SK-N-SH treated with all-trans-retinoic acid at 6 μM for 48 hours (cell line): ENCODE data around the gene MMP8.
"Not testable (repeated sequence)": the region's sequence is repeated elsewhere in the genome, so short reads cannot be mapped to it uniquely, and the experiment has no call there.

ENCODE experiments used
- ATAC-seq: fragments of 200-7000 bp; cut with Tn5 transposase; 3 replicates; pipeline ENCODE4 v1.9.1; 2020; ENCODE audit warnings: mild to moderate bottlenecking, moderate library complexity
- ARNTL ChIP-seq: fragments of 450-650 bp; formaldehyde crosslinking; IDR thresholded peaks from 2 replicates; pipeline ENCODE4 v1.5.0; 2020; ENCODE audit warnings: low read depth, mild to moderate bottlenecking, moderate library complexity, borderline replicate concordance
- CSDC2 ChIP-seq: fragments of 250-450 bp; sonication (Bioruptor Pico); IDR thresholded peaks from 2 replicates; pipeline ENCODE4 v1.5.0; 2020; ENCODE audit warnings: mild to moderate bottlenecking, moderate library complexity
- ESRRG ChIP-seq: fragments of 250-450 bp; sonication (Bioruptor Pico); IDR thresholded peaks from 2 replicates; pipeline ENCODE4 v1.6.1; 2021; ENCODE audit warnings: mild to moderate bottlenecking
- GLIS3 ChIP-seq: fragments of 250-450 bp; sonication (Bioruptor Pico); IDR thresholded peaks from 2 replicates; pipeline ENCODE4 v1.5.0; 2020; ENCODE audit warnings: mild to moderate bottlenecking, moderate library complexity
- ISL1 ChIP-seq: fragments of 250-450 bp; sonication (Bioruptor Pico); IDR thresholded peaks from 2 replicates; pipeline ENCODE4 v2.1.2; 2022; ENCODE audit warnings: mild to moderate bottlenecking, moderate library complexity
- OSR1 ChIP-seq: fragments of 250-450 bp; sonication (Bioruptor Pico); IDR thresholded peaks from 2 replicates; pipeline ENCODE4 v1.8.0; 2022; ENCODE audit warnings: moderate library complexity, mild to moderate bottlenecking, inconsistent platforms
- PPARA ChIP-seq: fragments of 250-450 bp; sonication (Bioruptor Pico); IDR thresholded peaks from 2 replicates; pipeline ENCODE4 v1.5.0; 2020; ENCODE audit warnings: mild to moderate bottlenecking, borderline replicate concordance
- RARB ChIP-seq: fragments of 250-450 bp; sonication (Bioruptor Pico); IDR thresholded peaks from 2 replicates; pipeline ENCODE4 v1.8.0; 2021; ENCODE audit warnings: mild to moderate bottlenecking, moderate library complexity
- SNAI2 ChIP-seq: fragments of 250-450 bp; sonication (Bioruptor Pico); IDR thresholded peaks from 2 replicates; pipeline ENCODE4 v1.5.0; 2020; ENCODE audit warnings: mild to moderate bottlenecking, moderate library complexity
- TCF4 ChIP-seq: fragments of 250-450 bp; sonication (Bioruptor Pico); IDR thresholded peaks from 2 replicates; pipeline ENCODE4 v1.8.0; 2021; ENCODE audit warnings: mild to moderate bottlenecking, moderate library complexity, borderline replicate concordance
- TOX ChIP-seq: fragments of 250-450 bp; sonication (Bioruptor Pico); IDR thresholded peaks from 2 replicates; pipeline ENCODE4 v1.8.0; 2021; ENCODE audit warnings: mild to moderate bottlenecking, moderate library complexity, borderline replicate concordance
- ZC3H10 ChIP-seq: fragments of 250-450 bp; sonication (Bioruptor Pico); IDR thresholded peaks from 2 replicates; pipeline ENCODE4 v1.5.1; 2021; ENCODE audit warnings: mild to moderate bottlenecking, moderate library complexity
- ZFP3 ChIP-seq: fragments of 250-450 bp; sonication (Bioruptor Pico); IDR thresholded peaks from 2 replicates; pipeline ENCODE4 v1.5.0; 2020; ENCODE audit warnings: mild to moderate bottlenecking, moderate library complexity
- ZFP30 ChIP-seq: fragments of 450-650 bp; formaldehyde crosslinking; IDR thresholded peaks from 2 replicates; pipeline ENCODE4 v1.5.0; 2022; ENCODE audit warnings: mild to moderate bottlenecking, moderate library complexity
- ZNF565 ChIP-seq: fragments of 450-650 bp; formaldehyde crosslinking; conservative IDR thresholded peaks from 2 replicates; pipeline ENCODE4 v1.5.0; 2020; ENCODE audit warnings: low read depth, mild to moderate bottlenecking, moderate library complexity
- ZNF70 ChIP-seq: fragments of 450-650 bp; formaldehyde crosslinking; IDR thresholded peaks from 2 replicates; pipeline ENCODE4 v1.5.0; 2020; ENCODE audit warnings: mild to moderate bottlenecking, moderate library complexity
- ZNF8 ChIP-seq: fragments of 450-650 bp; formaldehyde crosslinking; IDR thresholded peaks from 2 replicates; pipeline ENCODE4 v1.5.0; 2020; ENCODE audit warnings: mild to moderate bottlenecking, moderate library complexity
- TF ChIP-seq, protein P1 (sequence below): fragments of 250-450 bp; sonication (Bioruptor Pico); IDR thresholded peaks from 2 replicates; pipeline ENCODE4 v1.5.1; 2021; ENCODE audit warnings: mild to moderate bottlenecking, moderate library complexity
- TF ChIP-seq, protein P2 (sequence below): fragments of 250-450 bp; sonication (Bioruptor Pico); IDR thresholded peaks from 2 replicates; pipeline ENCODE4 v1.8.0; 2021; ENCODE audit warnings: low read depth, mild to moderate bottlenecking, moderate library complexity, borderline replicate concordance
- TF ChIP-seq, protein P3 (sequence below): fragments of 250-450 bp; sonication (Bioruptor Pico); IDR thresholded peaks from 2 replicates; pipeline ENCODE4 v1.5.1; 2020; ENCODE audit warnings: low read depth, mild to moderate bottlenecking, moderate library complexity
- TF ChIP-seq, protein P4 (sequence below): fragments of 250-450 bp; sonication (Bioruptor Pico); IDR thresholded peaks from 2 replicates; pipeline ENCODE4 v1.8.0; 2020; ENCODE audit warnings: mild to moderate bottlenecking, moderate library complexity, borderline replicate concordance
- TF ChIP-seq, protein P5 (sequence below): fragments of 250-450 bp; sonication (Bioruptor Pico); IDR thresholded peaks from 2 replicates; pipeline ENCODE4 v1.5.0; 2020; ENCODE audit warnings: mild to moderate bottlenecking, moderate library complexity

The MMP8 gene

DNA sequence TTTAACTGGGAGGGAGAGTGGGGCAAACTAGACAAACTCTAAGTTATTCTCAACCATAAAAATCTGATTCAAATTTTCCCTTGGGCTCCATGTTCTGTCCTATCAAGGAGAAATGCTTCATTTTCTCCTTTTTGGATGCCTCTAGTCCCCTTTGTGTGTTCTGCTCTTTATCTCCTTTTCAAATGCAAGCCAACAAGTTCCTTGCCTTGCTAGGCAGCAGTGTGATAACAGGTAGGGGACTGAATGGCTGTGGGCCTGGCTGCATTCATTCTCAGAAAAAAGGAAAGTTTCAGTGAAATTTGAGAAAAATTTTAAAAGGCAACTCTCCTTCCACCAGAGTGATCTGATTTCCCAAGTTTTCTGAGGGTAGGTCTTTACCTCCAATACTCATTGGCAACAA is 26.9 kb upstream of the MMP8 start:
- no peak for ATAC-seq
- TF ChIP-seq TOX (CRISPR knock-in tag) (no peak), TCF4 (CRISPR knock-in tag) (no peak), ZFP30 (no peak), ZC3H10 (CRISPR knock-in tag) (no peak), ZNF8 (no peak), RARB (no peak), GLIS3 (CRISPR knock-in tag) (no peak), PPARA (no peak), ZNF70 (CRISPR knock-in tag) (no peak), ARNTL (no peak), ISL1 (CRISPR knock-in tag) (no peak), ZNF565 (CRISPR knock-in tag) (no peak), ESRRG (no peak), SNAI2 (no peak), OSR1 (CRISPR knock-in tag) (no peak)
- TF ChIP-seq, protein P1, sequence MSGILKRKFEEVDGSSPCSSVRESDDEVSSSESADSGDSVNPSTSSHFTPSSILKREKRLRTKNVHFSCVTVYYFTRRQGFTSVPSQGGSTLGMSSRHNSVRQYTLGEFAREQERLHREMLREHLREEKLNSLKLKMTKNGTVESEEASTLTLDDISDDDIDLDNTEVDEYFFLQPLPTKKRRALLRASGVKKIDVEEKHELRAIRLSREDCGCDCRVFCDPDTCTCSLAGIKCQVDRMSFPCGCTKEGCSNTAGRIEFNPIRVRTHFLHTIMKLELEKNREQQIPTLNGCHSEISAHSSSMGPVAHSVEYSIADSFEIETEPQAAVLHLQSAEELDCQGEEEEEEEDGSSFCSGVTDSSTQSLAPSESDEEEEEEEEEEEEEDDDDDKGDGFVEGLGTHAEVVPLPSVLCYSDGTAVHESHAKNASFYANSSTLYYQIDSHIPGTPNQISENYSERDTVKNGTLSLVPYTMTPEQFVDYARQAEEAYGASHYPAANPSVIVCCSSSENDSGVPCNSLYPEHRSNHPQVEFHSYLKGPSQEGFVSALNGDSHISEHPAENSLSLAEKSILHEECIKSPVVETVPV (CRISPR knock-in tag): no peak
- TF ChIP-seq, protein P2, sequence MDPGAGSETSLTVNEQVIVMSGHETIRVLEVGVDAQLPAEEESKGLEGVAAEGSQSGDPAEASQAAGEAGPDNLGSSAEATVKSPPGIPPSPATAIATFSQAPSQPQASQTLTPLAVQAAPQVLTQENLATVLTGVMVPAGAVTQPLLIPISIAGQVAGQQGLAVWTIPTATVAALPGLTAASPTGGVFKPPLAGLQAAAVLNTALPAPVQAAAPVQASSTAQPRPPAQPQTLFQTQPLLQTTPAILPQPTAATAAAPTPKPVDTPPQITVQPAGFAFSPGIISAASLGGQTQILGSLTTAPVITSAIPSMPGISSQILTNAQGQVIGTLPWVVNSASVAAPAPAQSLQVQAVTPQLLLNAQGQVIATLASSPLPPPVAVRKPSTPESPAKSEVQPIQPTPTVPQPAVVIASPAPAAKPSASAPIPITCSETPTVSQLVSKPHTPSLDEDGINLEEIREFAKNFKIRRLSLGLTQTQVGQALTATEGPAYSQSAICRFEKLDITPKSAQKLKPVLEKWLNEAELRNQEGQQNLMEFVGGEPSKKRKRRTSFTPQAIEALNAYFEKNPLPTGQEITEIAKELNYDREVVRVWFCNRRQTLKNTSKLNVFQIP: no peak
- TF ChIP-seq, protein P3, sequence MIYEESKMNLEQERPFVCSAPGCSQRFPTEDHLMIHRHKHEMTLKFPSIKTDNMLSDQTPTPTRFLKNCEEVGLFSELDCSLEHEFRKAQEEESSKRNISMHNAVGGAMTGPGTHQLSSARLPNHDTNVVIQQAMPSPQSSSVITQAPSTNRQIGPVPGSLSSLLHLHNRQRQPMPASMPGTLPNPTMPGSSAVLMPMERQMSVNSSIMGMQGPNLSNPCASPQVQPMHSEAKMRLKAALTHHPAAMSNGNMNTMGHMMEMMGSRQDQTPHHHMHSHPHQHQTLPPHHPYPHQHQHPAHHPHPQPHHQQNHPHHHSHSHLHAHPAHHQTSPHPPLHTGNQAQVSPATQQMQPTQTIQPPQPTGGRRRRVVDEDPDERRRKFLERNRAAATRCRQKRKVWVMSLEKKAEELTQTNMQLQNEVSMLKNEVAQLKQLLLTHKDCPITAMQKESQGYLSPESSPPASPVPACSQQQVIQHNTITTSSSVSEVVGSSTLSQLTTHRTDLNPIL (CRISPR knock-in tag): no peak
- TF ChIP-seq, protein P4, sequence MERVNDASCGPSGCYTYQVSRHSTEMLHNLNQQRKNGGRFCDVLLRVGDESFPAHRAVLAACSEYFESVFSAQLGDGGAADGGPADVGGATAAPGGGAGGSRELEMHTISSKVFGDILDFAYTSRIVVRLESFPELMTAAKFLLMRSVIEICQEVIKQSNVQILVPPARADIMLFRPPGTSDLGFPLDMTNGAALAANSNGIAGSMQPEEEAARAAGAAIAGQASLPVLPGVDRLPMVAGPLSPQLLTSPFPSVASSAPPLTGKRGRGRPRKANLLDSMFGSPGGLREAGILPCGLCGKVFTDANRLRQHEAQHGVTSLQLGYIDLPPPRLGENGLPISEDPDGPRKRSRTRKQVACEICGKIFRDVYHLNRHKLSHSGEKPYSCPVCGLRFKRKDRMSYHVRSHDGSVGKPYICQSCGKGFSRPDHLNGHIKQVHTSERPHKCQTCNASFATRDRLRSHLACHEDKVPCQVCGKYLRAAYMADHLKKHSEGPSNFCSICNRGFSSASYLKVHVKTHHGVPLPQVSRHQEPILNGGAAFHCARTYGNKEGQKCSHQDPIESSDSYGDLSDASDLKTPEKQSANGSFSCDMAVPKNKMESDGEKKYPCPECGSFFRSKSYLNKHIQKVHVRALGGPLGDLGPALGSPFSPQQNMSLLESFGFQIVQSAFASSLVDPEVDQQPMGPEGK: no peak

DNA sequence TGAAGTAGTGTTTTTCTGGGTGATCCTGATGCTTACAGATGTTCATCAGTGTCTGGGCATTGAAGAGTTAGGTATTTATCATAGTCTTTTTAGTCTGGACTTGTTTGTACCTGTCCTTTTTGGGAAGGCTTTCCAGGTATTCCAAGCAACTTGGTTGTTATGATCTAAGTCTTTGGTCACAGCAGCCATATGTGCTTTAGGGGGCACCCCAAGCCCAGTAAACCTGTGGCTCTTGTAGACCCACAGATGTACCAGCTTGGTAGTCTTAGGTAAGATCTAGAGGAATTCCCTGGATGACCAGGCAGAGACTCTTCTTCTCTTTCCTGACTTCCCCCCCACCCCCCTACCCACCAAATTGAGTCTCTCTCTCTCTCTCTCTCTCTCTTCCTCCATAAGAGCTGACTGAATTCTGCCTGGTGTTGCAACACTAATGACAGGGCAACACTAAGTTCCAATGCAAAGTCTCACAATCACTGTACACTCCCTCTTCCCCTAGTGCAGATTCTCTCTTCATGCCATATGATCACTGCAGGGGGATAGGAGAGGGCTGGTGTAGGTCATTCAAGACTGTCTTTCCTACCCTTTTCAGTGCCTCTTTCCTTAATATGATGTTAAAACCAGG is 24.5 kb upstream of the MMP8 start:
- no peak for ATAC-seq
- no peak for TF ChIP-seq ZFP30
- TF ChIP-seq RARB: no peak
- no peak for TF ChIP-seq ISL1 (CRISPR knock-in tag)
- TF ChIP-seq SNAI2: no peak
- no peak for TF ChIP-seq CSDC2 (CRISPR knock-in tag)
- no peak for TF ChIP-seq ZNF70 (CRISPR knock-in tag)

DNA sequence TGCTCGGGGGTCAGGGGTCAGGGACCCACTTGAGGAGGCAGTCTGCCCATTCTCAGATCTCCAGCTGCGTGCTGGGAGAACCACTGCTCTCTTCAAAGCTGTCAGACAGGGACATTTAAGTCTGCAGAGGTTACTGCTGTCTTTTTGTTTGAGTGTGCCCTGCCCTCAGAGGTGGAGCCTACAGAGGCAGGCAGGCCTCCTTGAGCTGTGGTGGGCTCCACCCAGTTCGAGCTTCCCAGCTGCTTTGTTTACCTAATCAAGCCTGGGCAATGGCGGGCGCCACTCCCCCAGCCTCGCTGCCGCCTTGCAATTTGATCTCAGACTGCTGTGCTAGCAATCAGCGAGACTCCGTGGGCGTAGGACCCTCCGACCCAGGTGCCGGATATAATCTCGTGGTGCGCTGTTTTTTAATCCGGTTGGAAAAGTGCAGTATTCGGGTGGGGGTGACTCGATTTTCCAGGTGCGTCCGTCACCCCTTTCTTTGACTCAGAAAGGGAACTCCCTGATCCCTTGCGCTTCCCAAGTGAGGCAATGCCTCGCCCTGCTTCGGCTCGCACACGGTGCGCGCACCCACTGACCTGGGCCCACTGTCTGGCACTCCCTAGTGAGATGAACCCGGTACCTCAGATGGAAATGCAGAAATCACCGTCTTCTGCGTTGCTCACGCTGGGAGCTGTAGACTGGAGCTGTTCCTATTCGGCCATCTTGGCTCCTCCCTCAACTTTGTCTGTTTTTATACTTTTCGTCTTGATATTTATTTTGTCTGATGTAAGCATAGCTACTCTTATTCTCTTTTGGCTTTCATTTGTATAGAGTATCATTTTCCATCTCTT is 22.2 kb upstream of the MMP8 start:
- not testable (repeated sequence) for ATAC-seq

DNA sequence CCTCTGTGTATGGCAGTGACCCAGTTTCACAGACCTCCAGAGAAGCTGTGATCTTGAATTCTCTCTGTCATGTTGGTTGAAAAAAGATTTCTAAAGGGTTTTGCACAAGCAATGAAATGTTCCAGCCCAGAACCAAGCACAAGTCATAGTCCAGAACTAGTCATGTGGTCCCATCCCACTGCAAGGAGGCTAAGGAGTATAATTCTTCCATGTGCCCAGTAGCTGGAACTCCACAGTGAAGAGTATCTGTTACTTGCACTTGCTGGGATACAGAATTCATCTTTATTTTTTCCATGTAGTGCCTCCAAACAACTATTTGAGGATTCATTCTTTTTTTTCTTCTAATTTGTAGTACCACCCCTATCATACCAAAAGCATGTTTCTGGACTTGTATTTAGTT is 9.9 kb upstream of the MMP8 start:
- TF ChIP-seq GLIS3 (CRISPR knock-in tag) (no peak), ESRRG (no peak), OSR1 (CRISPR knock-in tag) (no peak)
- ATAC-seq: no peak

DNA sequence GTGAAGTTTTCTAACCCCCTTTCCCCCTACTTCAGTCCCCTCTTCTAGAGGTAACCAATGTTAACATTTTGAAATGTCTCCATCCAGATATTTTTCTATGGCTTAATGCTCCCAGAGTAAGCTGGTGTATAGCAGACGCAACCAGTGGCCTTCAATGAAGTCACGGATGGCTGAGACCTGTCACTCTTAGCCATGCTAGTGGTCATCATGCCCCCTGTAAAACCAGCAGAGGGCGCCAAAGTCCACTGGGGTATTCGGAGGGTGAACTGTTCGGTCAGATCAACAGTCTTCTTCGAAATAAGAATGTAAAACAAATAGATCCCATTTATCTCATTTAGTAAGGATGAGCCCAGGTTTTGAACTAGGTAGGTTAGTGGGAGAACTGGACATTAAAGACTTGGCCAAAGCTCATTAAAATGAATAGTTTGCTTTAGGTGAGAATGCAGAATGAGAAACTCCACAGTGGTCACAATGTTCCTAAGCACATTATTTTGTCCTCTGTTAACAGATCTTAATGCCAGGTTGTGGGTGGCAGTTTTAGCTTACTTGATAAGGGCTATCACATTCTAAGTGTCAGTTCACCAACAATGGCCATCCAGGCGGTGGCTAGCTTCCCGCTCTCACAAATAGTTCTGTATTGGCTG is 8.6 kb upstream of the MMP8 start:
- ATAC-seq: peak; percentile 89
- TF ChIP-seq, protein P2: no peak
- no peak for TF ChIP-seq ZFP3 (CRISPR knock-in tag)
- TF ChIP-seq, protein P5, sequence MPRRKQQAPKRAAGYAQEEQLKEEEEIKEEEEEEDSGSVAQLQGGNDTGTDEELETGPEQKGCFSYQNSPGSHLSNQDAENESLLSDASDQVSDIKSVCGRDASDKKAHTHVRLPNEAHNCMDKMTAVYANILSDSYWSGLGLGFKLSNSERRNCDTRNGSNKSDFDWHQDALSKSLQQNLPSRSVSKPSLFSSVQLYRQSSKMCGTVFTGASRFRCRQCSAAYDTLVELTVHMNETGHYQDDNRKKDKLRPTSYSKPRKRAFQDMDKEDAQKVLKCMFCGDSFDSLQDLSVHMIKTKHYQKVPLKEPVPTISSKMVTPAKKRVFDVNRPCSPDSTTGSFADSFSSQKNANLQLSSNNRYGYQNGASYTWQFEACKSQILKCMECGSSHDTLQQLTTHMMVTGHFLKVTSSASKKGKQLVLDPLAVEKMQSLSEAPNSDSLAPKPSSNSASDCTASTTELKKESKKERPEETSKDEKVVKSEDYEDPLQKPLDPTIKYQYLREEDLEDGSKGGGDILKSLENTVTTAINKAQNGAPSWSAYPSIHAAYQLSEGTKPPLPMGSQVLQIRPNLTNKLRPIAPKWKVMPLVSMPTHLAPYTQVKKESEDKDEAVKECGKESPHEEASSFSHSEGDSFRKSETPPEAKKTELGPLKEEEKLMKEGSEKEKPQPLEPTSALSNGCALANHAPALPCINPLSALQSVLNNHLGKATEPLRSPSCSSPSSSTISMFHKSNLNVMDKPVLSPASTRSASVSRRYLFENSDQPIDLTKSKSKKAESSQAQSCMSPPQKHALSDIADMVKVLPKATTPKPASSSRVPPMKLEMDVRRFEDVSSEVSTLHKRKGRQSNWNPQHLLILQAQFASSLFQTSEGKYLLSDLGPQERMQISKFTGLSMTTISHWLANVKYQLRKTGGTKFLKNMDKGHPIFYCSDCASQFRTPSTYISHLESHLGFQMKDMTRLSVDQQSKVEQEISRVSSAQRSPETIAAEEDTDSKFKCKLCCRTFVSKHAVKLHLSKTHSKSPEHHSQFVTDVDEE (CRISPR knock-in tag): no peak
- no peak for TF ChIP-seq ZNF70 (CRISPR knock-in tag)
- TF ChIP-seq SNAI2: no peak
- no peak for TF ChIP-seq ISL1 (CRISPR knock-in tag)
- no peak for TF ChIP-seq OSR1 (CRISPR knock-in tag)
- TF ChIP-seq GLIS3 (CRISPR knock-in tag): no peak
- no peak for TF ChIP-seq ZNF565 (CRISPR knock-in tag)
- TF ChIP-seq RARB: no peak
- no peak for TF ChIP-seq ARNTL
